Measurements from ENCODE around the gene DYNC1I1. TPM values are rescaled to one million over a fixed set of nuclear protein-coding genes. Genes with fewer than 3 reads are reported as not detected.

The DYNC1I1 gene
- total RNA-seq, 4 donors from 2014 or later = 1.9 to 6.7 (median 5.8) TPM

DNA sequence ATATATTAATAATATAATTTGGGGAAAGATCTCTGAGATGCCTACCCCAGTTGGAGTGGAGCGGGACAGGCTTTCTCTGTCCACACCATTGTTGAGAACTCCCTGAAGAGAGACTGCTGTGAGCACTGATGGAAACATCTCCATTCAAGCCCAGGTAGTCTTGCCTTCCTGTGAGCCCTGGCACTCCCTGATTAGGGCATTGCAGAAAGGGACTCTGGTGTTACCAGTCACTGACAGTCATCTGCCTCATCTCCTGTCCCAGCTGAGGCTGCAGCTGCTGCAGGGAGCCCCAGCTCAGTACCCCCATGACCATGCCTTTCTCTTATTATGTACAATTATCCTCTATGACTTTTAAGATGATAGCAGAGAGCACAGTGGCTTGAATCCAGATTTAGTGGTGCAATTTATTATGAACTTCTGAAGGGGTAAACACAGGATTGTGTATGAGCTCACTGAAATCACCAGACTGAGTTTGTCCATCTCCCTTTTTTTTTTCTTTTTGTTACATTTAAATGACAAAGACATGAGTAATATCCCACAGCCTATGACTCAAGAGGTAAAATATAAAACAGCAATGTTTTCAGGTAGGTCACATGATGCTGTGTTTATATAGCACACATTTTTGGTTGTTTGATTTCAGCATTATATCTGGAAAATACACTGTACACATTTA is 312.7 kb downstream of the DYNC1I1 start:
- Histone ChIP-seq H3K4me1 (no peaks in the 10 kb centered on the region), H3K9me3 (no peaks in the 10 kb centered on the region), H3K27me3 (no peaks in the 10 kb centered on the region), H3K36me3 (no peaks in the 10 kb centered on the region), H3K27ac (no peak overlapping the region), H3K4me3 (no peak overlapping the region)
- TF ChIP-seq EP300 (IDR thresholded peaks at IDR 0.05) = no peak
- 93% methylated on average over 1 of the region's 1 CpG for WGBS
- DNase-seq (ENCODE audit: low spot score in 2 of 2) = no peak

DNA sequence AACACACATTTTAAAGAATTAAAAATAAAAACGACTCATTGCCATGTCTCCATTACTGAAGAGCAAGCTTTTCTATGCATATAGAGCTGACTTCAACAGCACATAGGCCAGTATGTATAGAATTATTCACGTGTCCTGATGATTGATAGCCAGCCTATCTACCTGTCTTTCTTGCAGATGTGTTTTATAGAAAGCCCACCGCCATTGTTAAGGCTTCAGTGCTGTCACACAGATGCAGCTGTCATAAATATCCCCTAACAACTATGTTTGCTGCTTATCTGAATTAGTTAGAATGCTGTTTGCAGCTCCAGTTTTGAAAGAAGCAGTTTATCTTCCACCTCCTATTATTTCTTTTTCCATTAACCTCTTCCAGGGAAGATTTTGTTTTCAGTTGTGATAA is 313.6 kb downstream of the DYNC1I1 start:
- TF ChIP-seq POLR2A (IDR thresholded peaks at IDR 0.05) = no peak
- TF ChIP-seq, protein P1, sequence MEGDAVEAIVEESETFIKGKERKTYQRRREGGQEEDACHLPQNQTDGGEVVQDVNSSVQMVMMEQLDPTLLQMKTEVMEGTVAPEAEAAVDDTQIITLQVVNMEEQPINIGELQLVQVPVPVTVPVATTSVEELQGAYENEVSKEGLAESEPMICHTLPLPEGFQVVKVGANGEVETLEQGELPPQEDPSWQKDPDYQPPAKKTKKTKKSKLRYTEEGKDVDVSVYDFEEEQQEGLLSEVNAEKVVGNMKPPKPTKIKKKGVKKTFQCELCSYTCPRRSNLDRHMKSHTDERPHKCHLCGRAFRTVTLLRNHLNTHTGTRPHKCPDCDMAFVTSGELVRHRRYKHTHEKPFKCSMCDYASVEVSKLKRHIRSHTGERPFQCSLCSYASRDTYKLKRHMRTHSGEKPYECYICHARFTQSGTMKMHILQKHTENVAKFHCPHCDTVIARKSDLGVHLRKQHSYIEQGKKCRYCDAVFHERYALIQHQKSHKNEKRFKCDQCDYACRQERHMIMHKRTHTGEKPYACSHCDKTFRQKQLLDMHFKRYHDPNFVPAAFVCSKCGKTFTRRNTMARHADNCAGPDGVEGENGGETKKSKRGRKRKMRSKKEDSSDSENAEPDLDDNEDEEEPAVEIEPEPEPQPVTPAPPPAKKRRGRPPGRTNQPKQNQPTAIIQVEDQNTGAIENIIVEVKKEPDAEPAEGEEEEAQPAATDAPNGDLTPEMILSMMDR (IDR thresholded peaks at IDR 0.05) = no peak
- TF ChIP-seq EP300 (IDR thresholded peaks at IDR 0.05) = no peak
- no peak for TF ChIP-seq POLR2AphosphoS5 (IDR thresholded peaks at IDR 0.05)

DNA sequence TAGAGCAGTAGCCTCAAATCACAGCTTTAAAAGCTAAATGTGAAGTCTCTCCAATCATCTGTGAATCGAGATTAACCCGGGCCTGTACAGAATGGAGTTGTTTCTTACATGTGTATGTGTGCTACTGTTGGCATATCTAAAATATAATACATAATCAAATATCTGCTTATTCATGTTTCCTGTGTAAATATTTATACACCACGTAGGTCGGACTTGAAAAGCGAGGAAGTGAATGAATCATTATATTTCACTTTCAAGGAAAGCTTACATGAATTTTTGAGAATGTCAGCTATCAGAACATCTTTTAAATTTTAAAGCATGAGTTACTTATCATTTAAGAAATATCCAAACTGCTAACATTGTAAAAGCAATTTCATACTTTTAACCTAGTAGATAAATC is 316.2 kb downstream of the DYNC1I1 start:
- 78% methylated on average over 5 of the region's 5 CpGs for WGBS
- no peaks in the 10 kb centered on the region for H3K36me3 ChIP-seq
- no peak for DNase-seq (ENCODE audit: low spot score in 2 of 2)
- H3K9me3 ChIP-seq = no peaks in the 10 kb centered on the region
- TF ChIP-seq, protein P1 (IDR thresholded peaks at IDR 0.05) = no peak
- no peak for TF ChIP-seq EP300 (IDR thresholded peaks at IDR 0.05)
- no peak for TF ChIP-seq POLR2A (IDR thresholded peaks at IDR 0.05)
- no peak for TF ChIP-seq POLR2AphosphoS5 (IDR thresholded peaks at IDR 0.05)
- H3K27ac ChIP-seq = no peak overlapping the region
- H3K4me1 ChIP-seq = no peaks in the 10 kb centered on the region
- H3K4me3 ChIP-seq = no peak overlapping the region
- H3K27me3 ChIP-seq = no peaks in the 10 kb centered on the region

More for the DNA sequence above, 313.6 kb downstream of the DYNC1I1 start:
- no peaks in the 10 kb centered on the region for H3K4me1 ChIP-seq
- 90% methylated on average over 3 of the region's 3 CpGs for WGBS
- no peak overlapping the region for H3K4me3 ChIP-seq
- DNase-seq (ENCODE audit: low spot score in 2 of 2) = no peak
- no peaks in the 10 kb centered on the region for H3K36me3 ChIP-seq
- H3K27ac ChIP-seq = no peak overlapping the region
- H3K9me3 ChIP-seq = no peaks in the 10 kb centered on the region
- H3K27me3 ChIP-seq = no peaks in the 10 kb centered on the region

DNA sequence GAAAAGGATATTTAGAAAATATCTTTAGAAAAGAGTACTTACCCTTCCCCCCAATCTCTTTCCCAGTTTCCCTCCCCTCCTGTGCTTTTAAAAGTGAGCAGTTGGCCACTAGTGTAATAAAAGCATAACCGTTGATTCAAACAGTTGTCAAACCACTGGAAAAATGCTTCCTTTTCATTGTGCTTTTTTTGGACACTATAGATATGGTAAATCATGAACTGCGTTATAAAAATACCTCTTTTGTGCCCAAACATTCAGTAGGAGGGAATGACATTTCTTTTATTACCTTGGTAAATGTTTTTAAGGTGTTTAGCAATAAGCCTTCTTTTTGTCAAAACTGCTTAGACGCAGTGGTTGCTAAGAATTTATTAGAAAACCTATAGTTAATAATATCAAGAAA is 317.2 kb downstream of the DYNC1I1 start:
- 73% methylated on average over 3 of the region's 3 CpGs for WGBS
- DNase-seq (ENCODE audit: low spot score in 2 of 2) = no peak
- no peaks in the 10 kb centered on the region for H3K27me3 ChIP-seq
- no peaks in the 10 kb centered on the region for H3K4me1 ChIP-seq
- no peaks in the 10 kb centered on the region for H3K36me3 ChIP-seq
- H3K27ac ChIP-seq = no peak overlapping the region
- H3K9me3 ChIP-seq = no peaks in the 10 kb centered on the region
- TF ChIP-seq, protein P1 (IDR thresholded peaks at IDR 0.05) = no peak
- TF ChIP-seq POLR2AphosphoS5 (IDR thresholded peaks at IDR 0.05) = no peak
- TF ChIP-seq POLR2A (IDR thresholded peaks at IDR 0.05) = no peak
- TF ChIP-seq EP300 (IDR thresholded peaks at IDR 0.05) = no peak
- H3K4me3 ChIP-seq = no peak overlapping the region

DNA sequence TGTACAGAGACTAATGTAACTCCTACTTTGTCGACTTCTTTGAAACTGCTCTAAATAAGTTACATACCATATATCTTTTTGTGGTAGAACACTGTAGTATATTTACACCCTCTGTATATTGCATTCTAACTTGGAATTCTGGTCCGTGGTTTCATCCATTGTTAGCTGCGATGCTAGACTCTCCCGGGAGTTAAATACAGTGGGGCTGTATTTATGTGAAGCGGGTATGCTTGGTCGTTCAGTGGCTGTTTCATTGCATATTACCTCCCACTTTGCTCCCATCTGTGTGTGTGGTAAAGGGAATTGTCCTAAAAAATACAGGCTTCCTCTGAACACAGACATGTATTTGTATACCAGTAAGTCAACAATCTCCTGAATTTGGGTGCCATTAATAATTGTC is 318.4 kb downstream of the DYNC1I1 start:
- TF ChIP-seq POLR2AphosphoS5 (IDR thresholded peaks at IDR 0.05) (no peak), EP300 (IDR thresholded peaks at IDR 0.05) (no peak)
- TF ChIP-seq, protein P1 (IDR thresholded peaks at IDR 0.05) = no peak
- Histone ChIP-seq H3K9me3 (no peaks in the 10 kb centered on the region), H3K4me1 (no peaks in the 10 kb centered on the region), H3K27me3 (no peaks in the 10 kb centered on the region), H3K27ac (no peak overlapping the region), H3K4me3 (no peak overlapping the region), H3K36me3 (no peaks in the 10 kb centered on the region)
- no peak for DNase-seq (ENCODE audit: low spot score in 2 of 2)
- 85% methylated on average over 6 of the region's 6 CpGs for WGBS

DNA sequence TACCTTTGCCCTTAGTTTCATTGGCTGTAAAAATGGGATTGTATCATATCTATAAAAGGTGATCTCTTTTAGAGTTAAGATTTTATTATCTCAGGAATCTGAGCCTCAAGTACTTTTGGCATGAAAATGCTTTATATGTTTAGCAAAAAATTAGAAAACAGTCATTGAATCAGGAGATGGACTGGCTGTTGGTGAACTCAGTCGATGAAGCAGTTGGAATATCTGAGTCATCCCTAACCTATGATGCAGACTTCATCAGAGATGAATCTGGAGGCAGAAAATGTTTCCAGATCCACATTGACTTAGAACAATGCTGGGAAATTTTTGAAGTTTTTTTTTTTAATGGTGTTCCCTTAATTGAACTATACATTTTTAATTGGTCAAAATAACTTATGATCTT is 321.1 kb downstream of the DYNC1I1 start:
- Histone ChIP-seq H3K9me3 (no peaks in the 10 kb centered on the region), H3K4me3 (no peak overlapping the region), H3K4me1 (no peaks in the 10 kb centered on the region), H3K36me3 (no peaks in the 10 kb centered on the region), H3K27me3 (no peaks in the 10 kb centered on the region), H3K27ac (no peak overlapping the region)
- 12% methylated on average over 1 of the region's 1 CpG for WGBS
- DNase-seq (ENCODE audit: low spot score in 2 of 2) = no peak
- TF ChIP-seq POLR2A (IDR thresholded peaks at IDR 0.05) (no peak), POLR2AphosphoS5 (IDR thresholded peaks at IDR 0.05) (no peak), EP300 (IDR thresholded peaks at IDR 0.05) (no peak)
- TF ChIP-seq, protein P1 (IDR thresholded peaks at IDR 0.05) = no peak

All from suprapubic skin (tissue), 4 donors.